Psoas muscle (tissue), 8 donors: ENCODE results near the gene DOK1. TPM values are rescaled to one million over a fixed set of nuclear protein-coding genes. Genes with fewer than 3 reads are reported as not detected.

Experiments
- ATAC-seq, 4 donors: fragments of 200-7000 bp; cut with Tn5 transposase; one replicate each; pipeline ENCODE4 v1.9.1; 2020; ENCODE audit warnings: moderate library complexity in 3 of 4, mild to moderate bottlenecking in 2 of 4
- DNase-seq, 2 donors: peaks; one replicate each; pipeline ENCODE4 v3.0.0-alpha.2; 2020
- H3K27ac ChIP-seq: fragments of 200-600 bp; one replicate; pipeline ENCODE4 v1.8.0; 2022
- H3K27me3 ChIP-seq, 3 donors: fragments of 200-600 bp in 1 of 3; one replicate each; pipeline versions ENCODE4 v1.6.1 to v1.8.0; 2013 to 2022; ENCODE audit warnings: low read length in 2 of 3, mild to moderate bottlenecking in 2 of 3, moderate library complexity in 1 of 3; ENCODE audit not compliant: insufficient read depth in 3 of 3
- H3K36me3 ChIP-seq, 2 donors: fragments of 200-600 bp in 1 of 2; one replicate each; pipeline versions ENCODE4 v1.6.1 to v1.8.0; 2013 to 2022; ENCODE audit warnings: low read depth in 1 of 2, mild to moderate bottlenecking in 1 of 2, moderate library complexity in 1 of 2; ENCODE audit not compliant: insufficient read depth in 1 of 2
- H3K4me1 ChIP-seq: fragments of 200-600 bp; one replicate; pipeline ENCODE4 v1.8.0; 2022
- H3K4me3 ChIP-seq: fragments of 200-600 bp; one replicate; pipeline ENCODE4 v1.8.0; 2022; ENCODE audit warnings: mild to moderate bottlenecking
- H3K9me3 ChIP-seq: fragments of 200-600 bp; one replicate; pipeline ENCODE4 v1.8.0; 2022
- WGBS, 3 donors: extraction: QIAGEN DNeasy Blood & Tissue Kit; methylation state at CpG; one replicate each; pipeline versions ENCODE4 v1.1.6 to v1.1.7; 2013; 5-methylcytosine and 5-hydroxymethylcytosine counted together
- intact Hi-C, 2 donors: fragments of 100-400 bp; cut with DNase I; formaldehyde crosslinking; loops; one replicate each; pipeline versions ENCODE4 v1.11.0 to v1.14.2; 2022
- polyA plus RNA-seq, 3 donors: library from polyadenylated mRNA; stranded (reverse); fragments of 200-250 nt; gene quantifications; one replicate each; pipeline ENCODE4 v1.2.3, GENCODE V29; 2013
- total RNA-seq, 4 donors: library from RNA; stranded (reverse); fragmentation: NEBNext Ultra II Directional in 2 of 4; extraction: Animal tissue kit (Norgen Biotek cat#: 25700) in 2 of 4; gene quantifications; one replicate each; pipeline versions ENCODE4 v1.2.1 to v1.2.4, GENCODE V29; 2021 to 2023
- TF ChIP-seq, protein P1 (sequence below): fragments of 200-600 bp; IDR thresholded peaks from one replicate; pipeline ENCODE4 v1.8.0; 2022; ENCODE audit warnings: antibody characterized with exemption
- donor health status: healthy with polysubstance abuse.
- donor health status: DM: no; HTN: no; CAD: no; lungs with moderate emphysema.
- donor health status: Bipolar disorder and iron deficiency.
- donor health status: healthy.
- donor health status: DM: yes; HTN: yes; CAD: no.
- donor health status: DM: no; HTN: no; CAD: no.
- donor health status: DM: no; HTN: no; CAD: no.
- donor health status: DM: yes; HTN: yes; CAD: no.

Gene DOK1
- total and polyA plus RNA-seq, 7 donors = 1.0 to 3.8 (median 1.5) TPM

DNA sequence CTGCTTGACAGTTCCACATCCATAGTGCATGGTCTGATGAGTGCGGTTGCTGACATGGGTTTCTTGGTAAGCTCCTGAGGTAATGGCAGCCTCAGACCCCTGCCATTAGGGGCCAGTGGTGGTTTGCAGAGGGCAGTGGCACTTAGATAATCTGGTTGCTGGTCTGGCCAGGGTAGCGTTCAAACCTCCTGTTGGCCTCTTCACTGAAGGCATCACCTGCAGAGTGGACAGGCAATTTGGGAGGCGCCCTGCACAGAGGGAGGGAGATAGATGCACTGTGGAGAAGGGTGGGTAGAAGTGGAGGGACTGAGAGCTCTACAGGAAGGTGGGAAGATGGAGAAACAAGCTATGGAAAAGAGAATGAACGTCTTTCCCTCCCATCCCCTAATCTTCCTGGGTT is 21.1 kb upstream of the DOK1 start:
- TF ChIP-seq, protein P1, sequence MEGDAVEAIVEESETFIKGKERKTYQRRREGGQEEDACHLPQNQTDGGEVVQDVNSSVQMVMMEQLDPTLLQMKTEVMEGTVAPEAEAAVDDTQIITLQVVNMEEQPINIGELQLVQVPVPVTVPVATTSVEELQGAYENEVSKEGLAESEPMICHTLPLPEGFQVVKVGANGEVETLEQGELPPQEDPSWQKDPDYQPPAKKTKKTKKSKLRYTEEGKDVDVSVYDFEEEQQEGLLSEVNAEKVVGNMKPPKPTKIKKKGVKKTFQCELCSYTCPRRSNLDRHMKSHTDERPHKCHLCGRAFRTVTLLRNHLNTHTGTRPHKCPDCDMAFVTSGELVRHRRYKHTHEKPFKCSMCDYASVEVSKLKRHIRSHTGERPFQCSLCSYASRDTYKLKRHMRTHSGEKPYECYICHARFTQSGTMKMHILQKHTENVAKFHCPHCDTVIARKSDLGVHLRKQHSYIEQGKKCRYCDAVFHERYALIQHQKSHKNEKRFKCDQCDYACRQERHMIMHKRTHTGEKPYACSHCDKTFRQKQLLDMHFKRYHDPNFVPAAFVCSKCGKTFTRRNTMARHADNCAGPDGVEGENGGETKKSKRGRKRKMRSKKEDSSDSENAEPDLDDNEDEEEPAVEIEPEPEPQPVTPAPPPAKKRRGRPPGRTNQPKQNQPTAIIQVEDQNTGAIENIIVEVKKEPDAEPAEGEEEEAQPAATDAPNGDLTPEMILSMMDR = no peak
- WGBS, 3 donors = 71 to 84% (median 75%) methylated on average over 4 of the region's 4 CpGs
- DNase-seq (no peak), ATAC-seq (no peak)
- Histone ChIP-seq H3K9me3 (no peaks in the 10 kb centered on the region), H3K4me1 (peaks cover 21% of the 10 kb centered on the region), H3K4me3 (no peak overlapping the region), H3K27me3 (no peaks in the 10 kb centered on the region), H3K36me3 (peaks cover 5 to 33% of the 10 kb centered on the region in 2 donors), H3K27ac (no peak overlapping the region)
- intact Hi-C loops = loop anchor here in 1 of 2 donors (5.0 kb wide), 1 partner anchor 1094 kb away; no protein-coding TSS in a partner anchor

DNA sequence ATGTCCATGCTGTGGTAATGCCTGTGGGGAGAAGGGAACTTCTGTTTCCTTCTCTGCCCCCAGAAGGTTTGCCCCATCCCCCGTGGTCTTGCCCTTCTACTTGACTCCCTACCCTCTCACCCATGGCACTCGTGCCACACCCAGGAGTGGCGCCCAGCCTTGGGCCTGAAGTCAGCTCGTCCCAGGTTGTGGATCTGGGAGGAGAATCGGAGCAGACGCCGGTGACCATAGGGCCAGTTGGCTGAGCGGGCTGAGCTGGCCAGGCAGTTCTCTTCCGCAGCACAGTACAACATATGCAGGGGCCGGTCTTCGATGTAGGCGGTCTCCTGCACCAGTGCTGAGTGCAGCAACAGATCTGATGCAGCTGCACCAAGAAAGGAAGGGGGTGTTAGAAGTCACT is 20.1 kb upstream of the DOK1 start:
- intact Hi-C loops = loop anchor here in 1 of 2 donors (5.0 kb wide), 1 partner anchor 1093 kb away; no protein-coding TSS in a partner anchor
- peaks cover 5 to 33% of the 10 kb centered on the region in 2 donors for H3K36me3 ChIP-seq
- H3K27me3 ChIP-seq = no peaks in the 10 kb centered on the region
- no peaks in the 10 kb centered on the region for H3K9me3 ChIP-seq
- H3K4me3 ChIP-seq = no peak overlapping the region
- DNase-seq = no peak
- no peak for ATAC-seq
- TF ChIP-seq, protein P1 = no peak
- peaks cover 17% of the 10 kb centered on the region for H3K4me1 ChIP-seq
- WGBS, 3 donors = 77 to 81% (median 77%) methylated on average over 12 of the region's 12 CpGs
- H3K27ac ChIP-seq = no peak overlapping the region

DNA sequence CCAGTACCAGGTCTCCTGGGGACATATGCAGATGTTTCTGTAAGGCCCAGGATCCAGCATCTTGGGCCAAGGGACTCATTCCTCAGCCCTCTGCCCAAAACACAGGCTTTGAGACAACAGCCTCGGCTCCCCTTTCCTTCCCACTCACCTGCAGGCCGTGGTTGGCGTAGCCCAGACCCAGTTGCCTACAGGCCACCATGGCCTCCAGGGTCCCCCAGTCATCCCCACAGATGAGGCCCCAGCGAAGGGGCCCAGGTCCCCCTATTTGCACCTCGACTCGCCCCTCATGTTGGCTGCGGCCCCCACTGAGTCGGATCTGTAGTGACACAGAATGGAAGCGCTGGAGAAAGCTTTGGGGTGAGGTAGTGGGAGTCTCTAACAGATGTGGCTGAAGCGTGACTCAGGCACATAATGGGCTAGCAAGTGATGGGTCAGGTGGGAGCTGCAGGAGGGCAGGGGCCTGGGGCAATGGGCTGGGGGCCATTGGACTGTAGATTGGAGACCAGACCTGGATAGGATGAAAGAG is 19.0 kb upstream of the DOK1 start:
- WGBS, 3 donors = 85 to 96% (median 88%) methylated on average over 10 of the region's 10 CpGs
- Histone ChIP-seq H3K9me3 (no peaks in the 10 kb centered on the region), H3K4me3 (no peak overlapping the region), H3K27me3 (no peaks in the 10 kb centered on the region), H3K4me1 (peaks cover 17% of the 10 kb centered on the region), H3K27ac (no peak overlapping the region), H3K36me3 (peaks cover 5 to 33% of the 10 kb centered on the region in 2 donors)
- TF ChIP-seq, protein P1 = no peak
- ATAC-seq (no peak), DNase-seq (no peak)
- intact Hi-C loops = no loop called here

DNA sequence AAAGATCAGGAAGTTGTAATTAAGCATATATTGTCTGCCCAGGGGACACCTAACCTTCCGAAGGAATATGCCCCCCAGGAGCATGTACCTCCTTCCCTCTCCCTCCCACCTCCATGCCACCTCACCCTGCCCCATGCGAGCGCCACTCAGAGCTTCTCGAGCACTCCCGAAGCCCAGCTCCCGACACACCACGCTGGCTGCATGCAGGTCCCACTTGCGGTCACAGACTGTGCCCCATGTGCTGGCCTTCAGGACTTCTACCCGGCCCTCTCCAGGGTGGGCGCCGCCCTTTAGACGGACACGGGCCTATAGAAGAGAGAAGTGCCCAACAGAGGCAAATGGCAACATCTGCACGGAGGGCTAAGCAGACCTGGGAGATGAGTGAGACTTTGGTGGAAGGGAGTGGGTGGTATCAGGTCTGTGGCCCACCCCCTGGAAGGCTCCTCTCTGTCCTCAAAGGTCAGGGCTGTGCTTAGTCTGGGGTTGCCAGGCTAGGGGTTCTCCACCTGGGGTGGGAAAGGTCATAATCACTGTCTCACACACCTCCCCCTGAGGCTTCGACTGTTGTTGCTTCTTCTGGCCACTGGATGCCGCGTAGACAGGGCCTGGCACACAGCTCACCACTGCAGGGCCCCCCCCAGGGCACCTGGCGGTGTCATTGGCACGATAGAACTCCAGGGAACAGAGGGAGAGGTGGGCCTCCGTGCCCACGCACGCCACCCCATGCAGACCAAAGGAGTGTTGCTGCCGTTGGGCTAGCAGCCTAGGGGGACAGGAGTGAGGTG is 18.2 kb upstream of the DOK1 start:
- H3K9me3 ChIP-seq = no peaks in the 10 kb centered on the region
- ATAC-seq (no peak), DNase-seq (no peak)
- H3K27ac ChIP-seq = no peak overlapping the region
- TF ChIP-seq, protein P1 = no peak
- H3K4me1 ChIP-seq = peaks cover 8% of the 10 kb centered on the region
- H3K27me3 ChIP-seq = no peaks in the 10 kb centered on the region
- H3K36me3 ChIP-seq = peaks cover 5 to 27% of the 10 kb centered on the region in 2 donors
- H3K4me3 ChIP-seq = no peak overlapping the region
- 80 to 84% (median 83%) methylated on average over 23 of the region's 23 CpGs for WGBS, 3 donors
- intact Hi-C loops = no loop called here
